Endothelial cell of umbilical vein (primary cell): Measurements from ENCODE around the gene PTPN2. TPM values are rescaled to one million over a fixed set of nuclear protein-coding genes. Genes with fewer than 3 reads are reported as not detected.

Experiments used
- BruUV-seq: library from RNA; stranded (reverse); fragments of 400-500 nt; replicated peaks from 2 replicates; lab custom pipeline; 2021; lab: Mats Ljungman, UMichigan
- CTCF ChIA-PET: fragments of 300-600, 350-600 bp; sonication (Branson Sonifier 250); formaldehyde crosslinking; loops from one replicate; lab custom pipeline; 2021; ENCODE audit warnings: antibody characterized with exemption, inconsistent platforms; lab: Charles Lee
- POLR2A ChIA-PET: fragments of 300-600, 350-600 bp; sonication (Branson Sonifier 250); formaldehyde crosslinking; loops from one replicate; lab custom pipeline; 2021; ENCODE audit warnings: antibody characterized with exemption, inconsistent platforms; lab: Charles Lee
- DNase-seq: peaks from one replicate; pipeline ENCODE4 v3.0.0-alpha.2; 2011; ENCODE audit warnings: low read depth, low spot score
- FAIRE-seq: peaks from 2 replicates; lab custom pipeline; 2011; peaks lifted over from hg19 to GRCh38; lab: Jason Lieb, UNC
- H2AFZ ChIP-seq: 2 replicates; pipeline ENCODE4 v1.6.0; 2012; ENCODE audit warnings: low read depth, low read length, control low read depth, inconsistent platforms
- H3K27ac ChIP-seq: 2 replicates; pipeline ENCODE4 v1.5.1; 2011; ENCODE audit warnings: low read depth, mild to moderate bottlenecking, control low read depth, low read length, moderate library complexity; ENCODE audit not compliant: insufficient read depth
- H3K27me3 ChIP-seq, 2 experiments: 2 replicates each; pipeline versions ENCODE4 v1.6.0 to v1.6.1; 2011; ENCODE audit warnings: low read length in 2 of 2, mixed read lengths in 1 of 2; ENCODE audit not compliant: control insufficient read depth in 2 of 2, insufficient read depth in 2 of 2
- H3K36me3 ChIP-seq, 2 experiments: 2 replicates in 1 of 2; 3 replicates in 1 of 2; pipeline ENCODE4 v1.5.1; 2011; ENCODE audit warnings: low read length in 2 of 2, mild to moderate bottlenecking in 1 of 2, moderate library complexity in 1 of 2; ENCODE audit not compliant: control insufficient read depth in 2 of 2, insufficient read depth in 2 of 2; ENCODE audit errors: extremely low read depth in 1 of 2
- H3K4me1 ChIP-seq: 3 replicates; pipeline ENCODE4 v1.5.1; 2011; ENCODE audit warnings: mild to moderate bottlenecking, low read length; ENCODE audit not compliant: control insufficient read depth, insufficient read depth; ENCODE audit errors: extremely low read depth
- H3K4me2 ChIP-seq: 2 replicates; pipeline ENCODE4 v1.6.1; 2011; ENCODE audit warnings: low read length, control low read depth, mixed read lengths; ENCODE audit not compliant: insufficient read depth
- H3K4me3 ChIP-seq, 3 experiments: fragments of 200-600 bp in 1 of 3; sonication (generic), shearing (Covaris generic) in 1 of 3; replicated peaks in 1 of 3; 2 replicates each; pipeline ENCODE4 v1.5.1; 2011 to 2016; ENCODE audit warnings: control low read depth in 3 of 3, low read length in 3 of 3, mild to moderate bottlenecking in 2 of 3, inconsistent platforms in 1 of 3, low read depth in 1 of 3, moderate library complexity in 1 of 3; ENCODE audit not compliant: insufficient read depth in 1 of 3
- H3K79me2 ChIP-seq: 2 replicates; pipeline ENCODE4 v1.6.0; 2012; ENCODE audit warnings: low read length, inconsistent platforms; ENCODE audit not compliant: control insufficient read depth, insufficient read depth
- H3K9ac ChIP-seq: replicated peaks from 2 replicates; pipeline ENCODE3; 2011; ENCODE audit warnings: low read length, control low read depth; ENCODE audit not compliant: insufficient read depth; ENCODE audit errors: extremely low read depth
- H3K9me1 ChIP-seq: replicated peaks from 3 replicates; pipeline ENCODE4 v1.6.0; 2011; ENCODE audit warnings: mild to moderate bottlenecking, low read length; ENCODE audit not compliant: control insufficient read depth, insufficient read depth; ENCODE audit errors: extremely low read depth
- H3K9me3 ChIP-seq: replicated peaks from 2 replicates; pipeline ENCODE4 v1.5.1; 2012; ENCODE audit warnings: low read length, inconsistent platforms; ENCODE audit not compliant: control insufficient read depth, insufficient read depth
- H4K20me1 ChIP-seq: replicated peaks from 2 replicates; pipeline ENCODE3; 2011; ENCODE audit warnings: mild to moderate bottlenecking, low read length; ENCODE audit not compliant: control insufficient read depth, insufficient read depth; ENCODE audit errors: extremely low read depth
- CTCF ChIP-seq, 2 donors: IDR thresholded peaks; 1 replicate in 1 of 2; 2 replicates in 1 of 2; pipeline ENCODE4 v1.5.1; 2011; ENCODE audit warnings: low read length in 2 of 2, mild to moderate bottlenecking in 2 of 2, moderate library complexity in 2 of 2, control low read depth in 1 of 2, inconsistent platforms in 1 of 2, low read depth in 1 of 2; ENCODE audit not compliant: insufficient read depth in 1 of 2; ENCODE audit errors: extremely low read depth in 1 of 2
- EZH2 ChIP-seq: IDR thresholded peaks from 2 replicates; pipeline ENCODE4 v1.6.1; 2012; ENCODE audit warnings: borderline replicate concordance, low read depth, mild to moderate bottlenecking, moderate library complexity, low read length, inconsistent platforms; ENCODE audit not compliant: severe bottlenecking
- FOS ChIP-seq: IDR thresholded peaks from 2 replicates; pipeline ENCODE4 v1.6.1; 2011; ENCODE audit warnings: mild to moderate bottlenecking, low read length, moderate library complexity, borderline replicate concordance; ENCODE audit not compliant: insufficient read depth
- GATA2 ChIP-seq: IDR thresholded peaks from 2 replicates; pipeline ENCODE4 v1.7.0; 2011; ENCODE audit warnings: low read depth, mild to moderate bottlenecking, moderate library complexity, mixed read lengths, low read length; ENCODE audit not compliant: insufficient read length, insufficient read depth
- JUN ChIP-seq: IDR thresholded peaks from 2 replicates; pipeline ENCODE4 v1.6.1; 2011; ENCODE audit warnings: borderline replicate concordance, low read depth; ENCODE audit not compliant: insufficient read length, insufficient read depth
- MAX ChIP-seq: IDR thresholded peaks from 2 replicates; pipeline ENCODE4 v1.6.1; 2011; ENCODE audit not compliant: insufficient read depth, insufficient read length
- MYC ChIP-seq: IDR thresholded peaks from one replicate; pipeline ENCODE4 v1.6.1; 2011; ENCODE audit warnings: mild to moderate bottlenecking, low read depth, low read length
- POLR2A ChIP-seq: IDR thresholded peaks from 2 replicates; pipeline ENCODE4 v1.6.1; 2012; ENCODE audit warnings: low read depth, mild to moderate bottlenecking, control low read depth, low read length
- POLR2AphosphoS5 ChIP-seq: IDR thresholded peaks from 2 replicates; pipeline ENCODE4 v1.6.1; 2012; ENCODE audit warnings: low read depth, mild to moderate bottlenecking, control low read depth, low read length, moderate library complexity; ENCODE audit not compliant: insufficient read depth
- dilution Hi-C: fragments of 300-500 bp; cut with MboI; formaldehyde crosslinking; loops from one replicate; pipeline ENCODE4 v1.15.0; 2019; ENCODE audit warnings: low sequenced_read_pairs; ENCODE audit not compliant: extremely low pct_ligation_motif_present
- intact Hi-C: fragments of 100-400 bp; cut with micrococcal nuclease; formaldehyde crosslinking; loops from one replicate; pipeline ENCODE4 v1.10.0; 2022
- polyA plus RNA-seq, 4 experiments: library from polyadenylated mRNA; depleted of rRNA in 3 of 4; stranded (reverse) in 3 of 4; unstranded in 1 of 4; fragments of >200 nt; gene quantifications; 2 replicates each; pipeline versions ENCODE4 v1.2.1 to v1.2.3, GENCODE V29; 2011 to 2012; ENCODE audit warnings: missing spikeins in 1 of 4
- total RNA-seq: library from RNA; stranded (reverse); gene quantifications from 2 replicates; pipeline ENCODE4 v1.2.3, GENCODE V29; 2021

Gene PTPN2
- total and polyA plus RNA-seq, 2 donors (not counting 3 experiments of a cell fraction or from before 2014, with no cell fraction given) = 8.2 to 20.9 TPM

- ChIA-PET POLR2A (no interaction called here), CTCF (no interaction called here)
- TF ChIP-seq MYC (no peak), POLR2A (no peak), POLR2AphosphoS5 (no peak), MAX (no peak), GATA2 (no peak), JUN (no peak), EZH2 (no peak), CTCF (IDR thresholded peaks at IDR 0.05; ENCODE audit: extremely low read depth in 1 of 2, insufficient read depth in 1 of 2, low read depth in 1 of 2, low read length in 2 of 2) (no peak), FOS (no peak)
- DNase-seq (no peak), FAIRE-seq (no peak)
- intact Hi-C loops (no loop called here), dilution Hi-C loops (no loop called here)
- Histone ChIP-seq H3K4me1 (no peaks in the 10 kb centered on the region), H3K4me2 (no peak overlapping the region), H4K20me1 (no peaks in the 10 kb centered on the region), H3K79me2 (no peaks in the 10 kb centered on the region), H3K27me3 (peaks cover 2 to 6% of the 10 kb centered on the region in 2 experiments), H3K4me3 (no peak overlapping the region), H3K9me3 (no peaks in the 10 kb centered on the region), H2AFZ (no peak overlapping the region), H3K36me3 (no peaks in the 10 kb centered on the region), H3K9me1 (no peaks in the 10 kb centered on the region), H3K9ac (no peak overlapping the region), H3K27ac (no peak overlapping the region)
- BruUV-seq = no TSS peak
Measured at GRCh38 chr18:12769644-12770440, 114.2 kb downstream of the PTPN2 start.
